Caco-2 (cell line): Measurements from ENCODE around the gene IDI1. TPM values are rescaled to one million over a fixed set of nuclear protein-coding genes. Genes with fewer than 3 reads are reported as not detected.

ENCODE experiments used
- Bru-seq: library from RNA; stranded (reverse); fragments of 400-500 nt; gene quantifications from one replicate; lab custom pipeline; 2021; lab: Mats Ljungman, UMichigan
- BruChase-seq, 2 experiments: library from RNA; stranded (reverse); fragments of 400-500 nt; gene quantifications; one replicate each; lab custom pipeline; 2021; lab: Mats Ljungman, UMichigan
- BruUV-seq: library from RNA; stranded (reverse); fragments of 400-500 nt; replicated peaks from 2 replicates; lab custom pipeline; 2021; lab: Mats Ljungman, UMichigan
- CTCF ChIA-PET: fragments of 300-600 bp; sonication (Branson Sonifier 250); formaldehyde crosslinking; loops from one replicate; lab custom pipeline; 2022; ENCODE audit warnings: antibody characterized with exemption; lab: Charles Lee
- POLR2A ChIA-PET: fragments of 300-600 bp; sonication (Branson Sonifier 250); formaldehyde crosslinking; loops from one replicate; lab custom pipeline; 2022; ENCODE audit warnings: antibody characterized with exemption; lab: Charles Lee
- DNase-seq, 2 experiments: peaks; one replicate each; pipeline versions ENCODE4 v3.0.0 to v3.0.0-alpha.2; 2020 to 2022
- H3K27me3 ChIP-seq: replicated peaks from 2 replicates; pipeline ENCODE4 v1.6.0; 2011; ENCODE audit warnings: low read length; ENCODE audit not compliant: control insufficient read depth, insufficient read depth
- H3K36me3 ChIP-seq: 2 replicates; pipeline ENCODE4 v1.5.1; 2011; ENCODE audit warnings: low read length; ENCODE audit not compliant: control insufficient read depth, insufficient read depth
- H3K4me1 ChIP-seq: fragments of 250-450 bp; sonication (Bioruptor Pico); 2 replicates; pipeline ENCODE4 v1.5.1; 2020; ENCODE audit warnings: mild to moderate bottlenecking
- H3K4me3 ChIP-seq: 2 replicates; pipeline ENCODE4 v1.5.1; 2011; ENCODE audit warnings: low read depth, mild to moderate bottlenecking, control low read depth, low read length
- H3K9me3 ChIP-seq: fragments of 250-450 bp; sonication (Bioruptor Pico); 2 replicates; pipeline ENCODE4 v1.5.1; 2020; ENCODE audit warnings: mild to moderate bottlenecking, moderate library complexity
- H3K27ac Mint-ChIP-seq: one replicate; pipeline ENCODE4 v1.8.0; 2022; ENCODE audit warnings: mixed read lengths; ENCODE audit not compliant: unreplicated experiment
- H3K27me3 Mint-ChIP-seq: one replicate; pipeline ENCODE4 v1.8.0; 2022; ENCODE audit warnings: mixed read lengths; ENCODE audit not compliant: insufficient read depth, unreplicated experiment
- H3K36me3 Mint-ChIP-seq: one replicate; pipeline ENCODE4 v1.8.0; 2022; ENCODE audit warnings: mild to moderate bottlenecking, mixed read lengths; ENCODE audit not compliant: insufficient read depth, unreplicated experiment
- H3K4me1 Mint-ChIP-seq: one replicate; pipeline ENCODE4 v1.8.0; 2022; ENCODE audit warnings: low read depth, mixed read lengths; ENCODE audit not compliant: unreplicated experiment
- H3K4me3 Mint-ChIP-seq: one replicate; pipeline ENCODE4 v1.8.0; 2022; ENCODE audit warnings: mild to moderate bottlenecking, moderate library complexity, mixed read lengths; ENCODE audit not compliant: unreplicated experiment
- H3K9me3 Mint-ChIP-seq: one replicate; pipeline ENCODE4 v1.8.0; 2022; ENCODE audit warnings: mixed read lengths; ENCODE audit not compliant: unreplicated experiment
- CTCF ChIP-seq, 2 experiments: fragments of 200-600 bp in 1 of 2; IDR thresholded peaks; 1 replicate in 1 of 2; 2 replicates in 1 of 2; pipeline versions ENCODE4 v1.5.1 to v1.8.0; 2011 to 2022; ENCODE audit warnings: antibody characterized with exemption in 1 of 2, control low read depth in 1 of 2, inconsistent platforms in 1 of 2, low read depth in 1 of 2, low read length in 1 of 2, mild to moderate bottlenecking in 1 of 2, moderate library complexity in 1 of 2; ENCODE audit not compliant: insufficient read depth in 1 of 2, severe bottlenecking in 1 of 2, unreplicated experiment in 1 of 2
- intact Hi-C: fragments of 100-400 bp; cut with micrococcal nuclease; formaldehyde crosslinking; loops from one replicate; pipeline ENCODE4 v1.10.0; 2022; ENCODE audit not compliant: unreplicated experiment
- long read RNA-seq: library from polyadenylated mRNA; stranded (forward); transcript quantifications from one replicate; pipeline ENCODE4 v2.0.0, GENCODE V29; 2022
- total RNA-seq: library from RNA; stranded (reverse); gene quantifications from 2 replicates; pipeline ENCODE4 v1.2.3, GENCODE V29; 2022

Gene IDI1
- total RNA-seq: 121 and 133 TPM in 2 replicates
- percentile 98 among the genes with signal in this experiment for Bru-seq, nascent RNA
- BruChase-seq, experiment 1, labeled RNA remaining after a 2-hour chase: percentile 100 among the genes with signal in this experiment
- percentile 100 among the genes with signal in this experiment for BruChase-seq, experiment 2, labeled RNA remaining after a 6-hour chase
- long read RNA-seq, transcript IDI1-201 (5 exons, 2,301 nt): major isoform, 438 of 549 reads
- long read RNA-seq, transcript IDI1-205 (4 exons, 1,066 nt): minor isoform, 32 of 549 reads
- long read RNA-seq, partial matches to known transcripts: 47 of 549 reads
- long read RNA-seq, other reads (novel, unspliced or antisense): 32 of 549 reads

GRCh38 chr10:1048732-1049424 is at the start of gene IDI1:
TSS of gene IDI1 (minus strand) at chr10:1049119. CDS start at chr10:1049003, 116 bp downstream.
- peaks cover 87% of the 10 kb centered on the region for H3K36me3 Mint-ChIP-seq
- intact Hi-C loops: loop anchor here (1.0 to 2.0 kb wide), 3 partner anchors 26 to 119 kb away; no protein-coding TSS in a partner anchor
- peaks cover 31% of the 10 kb centered on the region for H3K4me1 Mint-ChIP-seq
- Histone ChIP-seq H3K27me3 (no peaks in the 10 kb centered on the region), H3K9me3 (no peaks in the 10 kb centered on the region), H3K4me1 (peaks cover 8% of the 10 kb centered on the region; the same call in 1 of the 2 replicates), H3K4me3 (peak within 1 kb of the TSS; percentile 80), H3K36me3 (peaks cover 3% of the 10 kb centered on the region; the same call in 1 of the 2 replicates)
- H3K4me3 Mint-ChIP-seq: peak within 1 kb of the TSS; percentile 99
- H3K9me3 Mint-ChIP-seq: no peaks in the 10 kb centered on the region
- peak within 1 kb of the TSS; percentile 96 for H3K27ac Mint-ChIP-seq
- no peaks in the 10 kb centered on the region for H3K27me3 Mint-ChIP-seq
- ChIA-PET CTCF (interaction anchor here (0.5 to 1.5 kb wide), 7 partner anchors 10 to 445 kb away, joined by 3 to 7 read pairs (median 3); no protein-coding TSS in a partner anchor), POLR2A (interaction anchor here (0.6 to 3.5 kb wide), 27 partner anchors 11 to 502 kb away, joined by 3 to 73 read pairs (median 4); partner anchors contain the start of genes GTPBP4 and LARP4B)
- DNase-seq: peak; percentile 100
- TF ChIP-seq CTCF (IDR thresholded peaks at IDR 0.05; ENCODE audit: insufficient read depth in 1 of 2, low read depth in 1 of 2, low read length in 1 of 2, severe bottlenecking in 1 of 2, unreplicated experiment in 1 of 2): no peak
- no TSS peak for BruUV-seq

- CTCF ChIA-PET: interaction anchor here (1.0 kb wide), 1 partner anchor 44 kb away, joined by 5 read pairs; no protein-coding TSS in a partner anchor
- POLR2A ChIA-PET: no interaction called here
- H3K27ac Mint-ChIP-seq: no peak overlapping the region
- H3K36me3 Mint-ChIP-seq: peaks cover 4% of the 10 kb centered on the region
- intact Hi-C loops: no loop called here
- Histone ChIP-seq H3K27me3 (no peaks in the 10 kb centered on the region), H3K4me3 (no peak overlapping the region), H3K4me1 (no peaks in the 10 kb centered on the region), H3K9me3 (no peaks in the 10 kb centered on the region), H3K36me3 (peaks cover 2% of the 10 kb centered on the region; the same call in 1 of the 2 replicates)
- no peaks in the 10 kb centered on the region for H3K27me3 Mint-ChIP-seq
- peak in 1 of 2 experiments; percentile 37 for DNase-seq
- H3K4me1 Mint-ChIP-seq: no peaks in the 10 kb centered on the region
- TF ChIP-seq CTCF (IDR thresholded peaks at IDR 0.05; ENCODE audit: insufficient read depth in 1 of 2, low read depth in 1 of 2, low read length in 1 of 2, severe bottlenecking in 1 of 2, unreplicated experiment in 1 of 2): no peak
- BruUV-seq: no TSS peak
- no peaks in the 10 kb centered on the region for H3K9me3 Mint-ChIP-seq
- no peak overlapping the region for H3K4me3 Mint-ChIP-seq
Measured at GRCh38 chr10:1097436-1097835, 48.5 kb upstream of the IDI1 start.

GRCh38 chr10:1096287-1096889 is 47.5 kb upstream of the IDI1 start:
- peak in 1 of 2 experiments; percentile 11 for DNase-seq
- no peak overlapping the region for H3K27ac Mint-ChIP-seq
- H3K4me1 ChIP-seq: no peaks in the 10 kb centered on the region
- H3K36me3 Mint-ChIP-seq: peaks cover 4% of the 10 kb centered on the region
- TF ChIP-seq CTCF (IDR thresholded peaks at IDR 0.05; ENCODE audit: insufficient read depth in 1 of 2, low read depth in 1 of 2, low read length in 1 of 2, severe bottlenecking in 1 of 2, unreplicated experiment in 1 of 2): no peak
- peaks cover 2% of the 10 kb centered on the region; the same call in 1 of the 2 replicates for H3K36me3 ChIP-seq
- no TSS peak for BruUV-seq
- ChIA-PET CTCF (interaction anchor here (1.0 kb wide), 1 partner anchor 45 kb away, joined by 5 read pairs; no protein-coding TSS in a partner anchor), POLR2A (no interaction called here)
- no peaks in the 10 kb centered on the region for H3K27me3 ChIP-seq
- no peaks in the 10 kb centered on the region for H3K9me3 ChIP-seq
- no peak overlapping the region for H3K4me3 ChIP-seq
- H3K4me1 Mint-ChIP-seq: no peaks in the 10 kb centered on the region
- no peak overlapping the region for H3K4me3 Mint-ChIP-seq
- H3K9me3 Mint-ChIP-seq: no peaks in the 10 kb centered on the region
- intact Hi-C loops: no loop called here
- no peaks in the 10 kb centered on the region for H3K27me3 Mint-ChIP-seq
